Stomach (tissue), 19 donors: Measurements from ENCODE around the gene LDB3. TPM values are rescaled to one million over a fixed set of nuclear protein-coding genes. Genes with fewer than 3 reads are reported as not detected.

Experiments
- DNase-seq, 2 donors: peaks; one replicate each; pipeline versions ENCODE4 v3.0.0 to v3.0.0-alpha.2; 2013 to 2019
- H3K27ac ChIP-seq, 5 donors: fragments of 200-600 bp in 4 of 5; sonication (generic) in 4 of 5; one replicate each; pipeline ENCODE4 v1.5.1; 2013 to 2019; ENCODE audit warnings: mild to moderate bottlenecking in 1 of 5, moderate library complexity in 1 of 5
- H3K27me3 ChIP-seq, 3 donors: fragments of 200-600 bp; sonication (generic); one replicate each; pipeline ENCODE4 v1.5.1; 2017 to 2019; ENCODE audit warnings: mixed run types in 1 of 3
- H3K36me3 ChIP-seq, 4 donors: fragments of 200-600 bp; sonication (generic); 1 replicate in 3 of 4; 2 replicates in 1 of 4; pipeline ENCODE4 v1.5.1; 2016 to 2019
- H3K4me1 ChIP-seq, 4 donors: fragments of 200-600 bp; sonication (generic); one replicate each; pipeline ENCODE4 v1.5.1; 2016 to 2019
- H3K4me3 ChIP-seq, 4 donors: fragments of 200-600 bp; sonication (generic) in 3 of 4; one replicate each; pipeline ENCODE4 v1.5.1; 2016 to 2019; ENCODE audit warnings: mild to moderate bottlenecking in 1 of 4
- H3K9me3 ChIP-seq, 4 donors: fragments of 200-600 bp; sonication (generic); one replicate each; pipeline ENCODE4 v1.5.1; 2016 to 2019
- CTCF ChIP-seq, 7 experiments: fragments of 450-650 bp in 4 of 7; fragments of 200-600 bp in 3 of 7; sonication (generic) in 3 of 7; IDR thresholded peaks; one replicate each; pipeline ENCODE4 v1.5.1; 2016 to 2019; ENCODE audit warnings: antibody characterized with exemption in 7 of 7, control low read depth in 2 of 7, mild to moderate bottlenecking in 1 of 7
- EP300 ChIP-seq: sonication (generic); formaldehyde crosslinking; IDR thresholded peaks from one replicate; pipeline ENCODE4 v1.6.1; 2017; ENCODE audit warnings: antibody characterized with exemption
- POLR2A ChIP-seq, 4 donors: fragments of 450-650 bp; IDR thresholded peaks; one replicate each; pipeline ENCODE4 v1.6.1; 2016; ENCODE audit warnings: antibody characterized with exemption in 4 of 4, control low read depth in 2 of 4, mild to moderate bottlenecking in 1 of 4, moderate library complexity in 1 of 4
- POLR2AphosphoS5 ChIP-seq, 3 donors: sonication (generic); formaldehyde crosslinking; IDR thresholded peaks; one replicate each; pipeline ENCODE4 v1.6.1; 2016; ENCODE audit warnings: antibody characterized with exemption in 3 of 3
- WGBS, 5 donors: extraction: QIAGEN DNeasy Blood & Tissue Kit in 3 of 5; methylation state at CpG; one replicate each; pipeline versions ENCODE4 v1.1.5 to v1.1.7; 2013 to 2018; 5-methylcytosine and 5-hydroxymethylcytosine counted together
- intact Hi-C: fragments of 100-400 bp; cut with DNase I; formaldehyde crosslinking; loops from one replicate; pipeline ENCODE4 v1.15.1; 2023; ENCODE audit warnings: low total_unique reads
- long read RNA-seq, 10 donors: transcript quantifications; one replicate each; lab custom pipeline, GENCODE V29; 2026
- polyA plus RNA-seq, 3 donors: library from polyadenylated mRNA; stranded (reverse); fragments of 200-250 nt; gene quantifications; one replicate each; pipeline ENCODE4 v1.2.3, GENCODE V29; 2013
- total RNA-seq, 5 donors: library from RNA; depleted of rRNA; stranded (reverse); fragments of >200 nt; gene quantifications; one replicate each; pipeline versions ENCODE4 v1.1.0 to v1.2.3, GENCODE V29; 2014 to 2016
- donor health status: healthy with polysubstance abuse.
- donor health status: Bipolar disorder and iron deficiency.
- donor health status: healthy.

The LDB3 gene
- 1 to 10 TPM in 4 of 5 donors, under 1 TPM in 1; 0.29 to 8.5 (median 2.2) TPM for total RNA-seq
- 1 to 10 TPM; 1.1 to 3.4 (median 2.7) TPM for polyA plus RNA-seq
- long read RNA-seq, donor 1: 0 reads
- long read RNA-seq, donor 2: 0 reads
- long read RNA-seq, donor 3: 0 reads
- long read RNA-seq, donor 4: 0 reads
- long read RNA-seq, donor 5: 0 reads
- long read RNA-seq, donor 6: 0 reads
- long read RNA-seq, donor 7: 0 reads
- long read RNA-seq, donor 8: 0 reads
- long read RNA-seq, donor 9: 0 reads
- long read RNA-seq, donor 10: 0 reads

GRCh38 chr10:86668297-86669165, at the start of gene LDB3:
Gene LDB3, plus strand, starts transcription at chr10:86668511. Its CDS starts 181 bp downstream, at chr10:86668692.
- Histone ChIP-seq H3K4me3 (peak within 1 kb of the TSS; percentile 15 to 32 (median 28)), H3K4me1 (peaks cover 26 to 69% (median 49%) of the 10 kb centered on the region in 4 donors), H3K9me3 (no peaks in the 10 kb centered on the region), H3K36me3 (no peaks in the 10 kb centered on the region), H3K27ac (peak within 1 kb of the TSS in 4 of 5 donors; percentile 64 to 85 (median 76)), H3K27me3 (no peaks in the 10 kb centered on the region)
- intact Hi-C loops: no loop called here
- 45 to 55% (median 49%) methylated on average over 7 to 23 of the region's 23 CpGs for WGBS, 5 donors
- TF ChIP-seq CTCF (IDR thresholded peaks at IDR 0.05) (no peak), POLR2AphosphoS5 (IDR thresholded peaks at IDR 0.05) (peak in 2 of 3 donors; percentile 51 to 66)
- DNase-seq: peak; percentile 33 to 79

GRCh38 chr10:86628311-86628710, 40.0 kb upstream of the LDB3 start:
- no peak for DNase-seq
- intact Hi-C loops: no loop called here
- Histone ChIP-seq H3K36me3 (no peaks in the 10 kb centered on the region), H3K27me3 (peaks cover 0 to 22% (median 13%) of the 10 kb centered on the region in 3 donors), H3K27ac (no peak overlapping the region), H3K4me3 (no peak overlapping the region), H3K9me3 (no peaks in the 10 kb centered on the region), H3K4me1 (peaks cover 8 to 18% (median 11%) of the 10 kb centered on the region in 4 donors)
- 96 to 100% (median 97%) methylated on average over 2 of the region's 2 CpGs for WGBS, 5 donors
- TF ChIP-seq POLR2AphosphoS5 (IDR thresholded peaks at IDR 0.05) (no peak), POLR2A (IDR thresholded peaks at IDR 0.05) (no peak), CTCF (IDR thresholded peaks at IDR 0.05) (no peak), EP300 (no peak)

GRCh38 chr10:86630079-86630478, 38.2 kb upstream of the LDB3 start:
- intact Hi-C loops: no loop called here

More at GRCh38 chr10:86630079-86630478, 38.2 kb upstream of the LDB3 start:
- H3K4me1 ChIP-seq: peaks cover 8 to 18% (median 11%) of the 10 kb centered on the region in 4 donors
- H3K9me3 ChIP-seq: no peaks in the 10 kb centered on the region
- H3K27ac ChIP-seq: no peak overlapping the region
- 8 to 45% (median 25%) methylated on average over 2 of the region's 2 CpGs for WGBS, 5 donors
- no peak for TF ChIP-seq CTCF (IDR thresholded peaks at IDR 0.05)
- TF ChIP-seq POLR2A (IDR thresholded peaks at IDR 0.05): no peak
- no peak for TF ChIP-seq EP300
- no peak for TF ChIP-seq POLR2AphosphoS5 (IDR thresholded peaks at IDR 0.05)
- H3K36me3 ChIP-seq: no peaks in the 10 kb centered on the region
- no peak for DNase-seq
- peaks cover 0 to 26% (median 13%) of the 10 kb centered on the region in 3 donors for H3K27me3 ChIP-seq
- no peak overlapping the region for H3K4me3 ChIP-seq
